DND-41 (cell line): ENCODE data around the gene TUBA4A.

Experiments used
- CTCF ChIP-seq: IDR thresholded peaks from 2 replicates; pipeline ENCODE4 v1.5.1; 2012; ENCODE audit warnings: borderline replicate concordance, low read length, moderate library complexity, mild to moderate bottlenecking; ENCODE audit not compliant: poor library complexity, severe bottlenecking; ENCODE audit errors: extremely low read depth
- EZH2 ChIP-seq: IDR thresholded peaks from 3 replicates; pipeline ENCODE4 v1.6.1; 2012; ENCODE audit warnings: borderline replicate concordance, low read depth, mild to moderate bottlenecking, moderate library complexity, low read length, inconsistent platforms; ENCODE audit not compliant: severe bottlenecking

GRCh38 chr2:219268294-219268693 is 14.6 kb upstream of the TUBA4A start:
- TF ChIP-seq CTCF (no peak), EZH2 (no peak)
